CD4-positive, alpha-beta T cell treated with Interleukin-1 beta for 1 hour (primary cell): ENCODE measurements around the gene ADAM20.
"Not testable (repeated sequence)": the region's sequence is repeated elsewhere in the genome, so short reads cannot be mapped to it uniquely, and the experiment has no call there.

Source experiments
- DNase-seq, 2 donors: peaks; one replicate each; pipeline ENCODE4 v3.0.0-alpha.2; 2020 to 2022

The ADAM20 gene

DNA sequence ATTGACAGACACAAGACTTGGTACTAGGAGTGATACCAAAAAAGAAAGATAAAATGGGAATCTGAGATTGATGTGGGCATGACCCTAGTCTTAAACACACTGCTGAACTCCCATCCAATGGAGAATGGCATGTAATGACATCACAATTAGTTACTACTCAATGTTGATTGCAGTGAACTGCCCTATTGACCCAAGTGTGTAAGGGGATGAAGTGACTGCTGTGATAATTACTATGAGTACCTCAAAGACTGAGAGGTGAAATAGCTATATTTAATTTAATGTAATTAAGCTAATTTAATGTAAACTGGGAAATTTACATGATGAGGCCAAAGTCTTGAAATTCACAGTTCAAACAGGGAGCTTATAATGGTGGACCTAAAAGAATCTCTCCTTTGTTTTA lies at the start of gene ADAM20:
Gene ADAM20 (minus strand): TSS at position 101 of the 400 bp plus-strand sequence. CDS start 10,247 bp downstream, outside the sequence.
- no peak for DNase-seq

- DNase-seq = no peak
Measured at GRCh38 chr14:70576891-70577290, 42.1 kb upstream of the ADAM20 start.

- no peak for DNase-seq
Measured at GRCh38 chr14:70573050-70573449, 38.2 kb upstream of the ADAM20 start.

GRCh38 chr14:70571139-70571538 lies 36.3 kb upstream of the ADAM20 start:
- no peak for DNase-seq

DNA sequence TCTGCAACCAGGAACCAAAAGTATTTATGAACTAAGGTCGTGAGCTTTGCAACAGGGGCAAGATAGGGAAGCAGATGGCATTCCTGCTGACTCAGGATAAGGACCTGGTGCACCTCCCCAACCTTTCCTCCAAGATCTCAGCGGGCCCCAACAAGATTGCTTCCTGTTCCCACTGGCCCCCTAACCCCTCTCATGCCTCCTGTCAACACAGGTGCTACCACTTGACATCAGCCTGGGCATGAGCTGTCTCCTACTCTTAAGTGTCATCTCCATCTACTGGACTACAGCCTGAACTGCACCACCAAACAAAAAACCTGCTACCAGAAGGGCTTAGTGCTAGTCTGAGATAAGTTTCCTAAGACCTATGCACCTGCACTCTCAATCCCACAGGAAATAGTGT lies 33.0 kb upstream of the ADAM20 start:
- DNase-seq = no peak

GRCh38 chr14:70563869-70564268 lies 29.1 kb upstream of the ADAM20 start:
- no peak for DNase-seq

DNA sequence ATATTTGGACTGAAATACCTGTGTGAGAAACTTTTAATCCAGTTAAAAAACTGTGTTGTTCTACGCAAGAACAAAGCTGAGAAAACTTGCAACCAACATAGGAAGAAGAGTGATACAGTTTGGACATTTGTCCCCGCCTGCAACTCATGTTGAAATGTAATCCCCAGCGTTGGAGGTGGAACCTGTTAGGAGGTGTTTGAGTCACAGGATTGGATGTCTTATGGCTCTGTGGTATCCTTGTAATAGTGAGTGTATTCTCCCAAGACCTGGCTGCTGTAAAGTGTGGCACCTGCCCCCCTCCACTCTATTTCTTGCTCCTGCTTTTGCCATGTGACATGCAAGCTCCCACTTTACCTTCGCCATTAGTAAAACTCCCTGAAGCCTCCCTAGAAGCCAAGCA lies 28.6 kb upstream of the ADAM20 start:
- DNase-seq = no peak

DNA sequence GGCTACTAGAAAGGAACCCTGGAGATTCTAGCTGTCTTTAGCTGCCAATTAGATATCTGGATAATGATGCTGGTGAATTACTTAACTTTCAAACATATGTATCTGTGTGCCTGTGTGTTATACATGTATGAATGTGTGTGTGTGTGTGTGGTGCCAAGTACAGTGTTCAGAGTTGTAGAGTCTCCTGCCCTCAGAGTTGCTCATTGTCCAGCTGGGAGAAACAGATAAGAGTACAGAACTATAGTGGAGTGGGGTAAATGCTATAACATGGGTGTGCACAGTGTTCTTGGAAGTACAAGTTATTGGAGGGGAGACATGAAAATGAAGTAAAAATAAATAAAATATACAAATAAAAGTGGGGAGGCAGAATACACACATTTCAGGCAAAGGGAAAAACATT lies 23.6 kb upstream of the ADAM20 start:
- DNase-seq = no peak

- no peak for DNase-seq
Measured at GRCh38 chr14:70555890-70556289, 21.1 kb upstream of the ADAM20 start.

DNA sequence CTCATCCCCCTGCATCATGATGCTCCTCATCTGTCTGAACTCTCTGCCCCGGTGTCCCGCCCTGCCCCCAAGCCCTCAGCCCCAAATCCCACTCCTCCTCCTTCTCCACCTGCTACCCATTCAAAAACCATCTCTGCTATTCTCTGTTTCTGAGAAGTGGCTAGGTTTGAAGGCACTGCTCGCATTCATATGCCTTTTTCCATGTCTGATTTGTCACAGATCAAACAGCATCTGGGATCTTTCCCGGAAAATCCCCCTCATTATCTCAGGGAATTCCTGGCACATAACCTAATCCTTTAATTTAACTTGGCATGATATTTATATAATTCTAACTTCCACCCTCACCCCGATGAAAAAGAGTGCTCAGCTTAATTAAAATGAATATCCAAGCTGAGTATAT lies 3.3 kb upstream of the ADAM20 start:
- no peak for DNase-seq

DNA sequence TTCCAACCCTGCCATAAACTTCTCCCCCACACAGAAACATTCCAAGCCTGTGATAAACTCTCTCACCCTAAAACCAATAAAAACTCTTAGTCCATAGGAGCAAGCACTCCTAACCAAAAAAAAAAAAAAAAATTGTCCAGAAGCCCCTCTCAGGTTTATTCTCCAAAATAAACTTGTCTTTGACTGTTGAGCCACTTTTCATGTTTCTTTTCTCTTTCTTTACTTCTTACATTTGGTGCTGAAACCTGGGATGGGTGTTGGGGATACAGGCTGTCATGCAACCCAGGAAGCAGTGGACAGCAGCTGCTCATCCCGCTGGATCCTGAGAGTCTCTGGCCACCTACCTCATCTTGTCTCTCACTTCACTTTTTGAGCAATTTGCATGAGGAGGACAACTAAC lies 2.0 kb upstream of the ADAM20 start:
- DNase-seq = no peak

DNA sequence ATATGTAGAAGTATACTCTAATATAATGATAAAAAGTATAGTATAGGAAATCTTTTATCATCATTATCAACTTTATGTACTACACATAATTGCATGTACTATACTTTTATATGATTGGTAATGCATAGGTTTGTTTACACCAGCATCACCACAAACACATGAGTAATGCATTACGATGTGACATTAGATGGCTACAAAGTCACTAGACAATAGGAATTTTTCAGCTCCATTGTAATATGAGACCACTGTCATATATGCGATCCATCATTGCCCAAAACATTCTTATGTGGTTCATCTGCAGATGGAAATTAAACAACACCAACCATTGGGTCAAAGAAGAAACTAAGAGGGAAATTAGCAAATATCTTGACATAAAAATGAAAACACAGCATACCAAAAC lies 4.4 kb downstream of the ADAM20 start:
- DNase-seq = no peak

GRCh38 chr14:70527501-70528105 lies 7.2 kb downstream of the ADAM20 start:
- no peak for DNase-seq

DNA sequence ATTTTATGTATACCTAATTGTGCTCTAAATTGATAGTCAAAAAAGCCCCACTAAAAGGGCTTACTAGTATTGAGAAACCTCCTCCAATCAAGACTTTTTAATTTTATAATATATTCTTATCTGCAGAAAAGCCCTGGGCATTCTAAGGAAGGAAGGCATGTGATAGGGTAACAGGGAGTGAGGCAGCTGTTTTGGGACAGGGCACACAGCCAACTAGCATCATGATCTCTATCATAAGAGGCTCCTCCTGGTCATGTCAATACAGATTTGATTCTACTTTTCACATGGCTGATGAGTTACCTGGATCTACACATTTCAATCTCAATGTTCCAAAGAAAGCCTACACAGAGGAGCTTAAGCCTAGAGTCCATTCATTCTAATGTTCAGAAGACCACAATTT lies 9.1 kb downstream of the ADAM20 start:
- no peak for DNase-seq

GRCh38 chr14:70515811-70516210 lies 19.0 kb downstream of the ADAM20 start:
- no peak for DNase-seq

- no peak for DNase-seq
Measured at GRCh38 chr14:70514168-70515069, 20.4 kb downstream of the ADAM20 start.

GRCh38 chr14:70498191-70498590 lies 36.6 kb downstream of the ADAM20 start:
- DNase-seq = no peak

- no peak for DNase-seq
Measured at GRCh38 chr14:70489579-70490200, 45.1 kb downstream of the ADAM20 start.

GRCh38 chr14:70477356-70478105 lies 57.3 kb downstream of the ADAM20 start:
- not testable (repeated sequence) for DNase-seq

DNA sequence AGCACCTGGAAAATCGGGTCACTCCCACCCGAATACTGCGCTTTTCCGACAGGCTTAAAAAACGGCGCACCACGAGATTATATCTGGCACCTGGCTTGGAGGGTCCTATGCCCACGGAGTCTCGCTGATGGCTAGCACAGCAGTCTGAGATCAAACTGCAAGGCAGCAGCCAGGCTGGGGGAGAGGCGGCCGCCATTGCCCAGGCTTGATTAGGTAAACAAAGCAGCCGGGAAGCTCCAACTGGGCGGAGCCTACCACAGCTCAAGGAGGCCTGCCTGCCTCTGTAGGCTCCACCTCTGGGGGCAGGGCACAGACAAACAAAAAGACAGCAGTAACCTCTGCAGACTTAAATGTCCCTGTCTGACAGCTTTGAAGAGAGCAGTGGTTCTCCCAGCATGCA lies 59.3 kb downstream of the ADAM20 start:
- DNase-seq = not testable (repeated sequence)

DNA sequence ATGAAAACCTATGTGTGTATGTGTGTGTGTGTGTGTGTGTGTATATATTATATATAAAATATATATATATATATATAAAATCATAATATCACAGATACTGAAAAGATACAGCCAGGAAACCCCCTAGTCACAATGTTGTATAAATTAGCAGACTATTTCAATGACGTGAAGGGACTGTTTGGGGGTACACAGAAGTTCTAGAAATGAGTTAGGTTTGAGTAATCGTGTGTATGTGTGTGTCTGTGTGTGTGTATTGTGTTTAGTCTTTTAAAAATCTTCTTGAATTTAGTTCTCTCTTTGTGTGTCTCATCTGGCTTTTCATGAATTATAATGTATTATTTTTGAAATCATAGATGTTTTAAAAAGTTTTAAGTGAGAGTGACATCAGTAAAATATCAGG lies 61.0 kb downstream of the ADAM20 start:
- no peak for DNase-seq
